GM18873 (cell line): ENCODE results near the gene ST14.

Source experiments
- ATAC-seq: cut with Tn5 transposase; IDR thresholded peaks from one replicate; pipeline ENCODE4 v1.9.1; 2021; ENCODE audit warnings: mild to moderate bottlenecking, moderate library complexity, moderate number of reproducible peaks; ENCODE audit not compliant: unreplicated experiment, low FRiP score

ST14 gene

GRCh38 chr11:130202818-130203689, 43.5 kb downstream of the ST14 start:
- no peak for ATAC-seq

GRCh38 chr11:130203766-130204702, 44.5 kb downstream of the ST14 start:
- no peak for ATAC-seq

- ATAC-seq: no peak
These were observed 45.1 kb downstream of the ST14 start for GRCh38 chr11:130204703-130205095.

GRCh38 chr11:130206141-130206540, 46.6 kb downstream of the ST14 start:
- no peak for ATAC-seq

GRCh38 chr11:130208241-130209127, 48.9 kb downstream of the ST14 start:
- no peak for ATAC-seq

- no peak for ATAC-seq
These were observed 49.7 kb downstream of the ST14 start for GRCh38 chr11:130209128-130209932.

- no peak for ATAC-seq
These were observed 50.6 kb downstream of the ST14 start for GRCh38 chr11:130209954-130210854.

- no peak for ATAC-seq
These were observed 51.6 kb downstream of the ST14 start for GRCh38 chr11:130211144-130211543.

- no peak for ATAC-seq
These were observed 52.3 kb downstream of the ST14 start for GRCh38 chr11:130211781-130212401.

- no peak for ATAC-seq
These were observed 52.9 kb downstream of the ST14 start for GRCh38 chr11:130212431-130212961.

- ATAC-seq: no peak
These were observed 53.8 kb downstream of the ST14 start for GRCh38 chr11:130213143-130213978.

GRCh38 chr11:130213979-130214281, 54.3 kb downstream of the ST14 start:
- no peak for ATAC-seq

GRCh38 chr11:130214861-130215530, 55.4 kb downstream of the ST14 start:
- no peak for ATAC-seq

- ATAC-seq: no peak
These were observed 56.1 kb downstream of the ST14 start for GRCh38 chr11:130215531-130216220.

- no peak for ATAC-seq
These were observed 56.6 kb downstream of the ST14 start for GRCh38 chr11:130216221-130216550.

- ATAC-seq: no peak
These were observed 57.1 kb downstream of the ST14 start for GRCh38 chr11:130216591-130217132.
